Measurements from ENCODE around the gene GPRASP1. TPM values are rescaled to one million over a fixed set of nuclear protein-coding genes. Genes with fewer than 3 reads are reported as not detected.

Gene GPRASP1
- polyA plus RNA-seq, 1 donor, result 18.2 TPM

DNA sequence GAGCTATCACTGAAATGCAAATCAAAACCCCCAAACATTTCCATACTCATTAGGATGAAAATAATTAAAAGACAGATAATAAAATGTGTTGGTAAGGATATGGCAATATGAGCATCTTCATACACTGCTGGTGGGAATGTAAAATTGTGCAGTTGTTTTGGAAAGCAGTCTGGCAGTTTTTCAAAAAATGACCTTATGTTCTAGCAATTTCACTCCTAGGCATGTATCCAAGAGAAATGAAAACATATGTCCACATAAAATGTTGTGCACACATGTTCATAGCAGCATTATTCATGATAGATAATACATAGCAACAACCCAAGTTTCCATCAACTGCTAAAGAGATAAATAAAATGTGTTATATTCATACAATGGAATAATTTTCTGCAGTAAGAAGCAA is 46.2 kb downstream of the GPRASP1 start:
- DNase-seq, result no peak

Other genes starting within 250 kb of the GPRASP1 start
- gene NXF2B, start 211.5 kb upstream of the GPRASP1 start, polyA plus RNA-seq (ENCODE audit: insufficient read length), result 1.8 TPM
- gene TCP11X2, start 179.7 kb upstream of the GPRASP1 start, polyA plus RNA-seq (ENCODE audit: insufficient read length), result 2.4 TPM
- gene TMSB15A, start 134.7 kb upstream of the GPRASP1 start, polyA plus RNA-seq (ENCODE audit: insufficient read length), result 80.4 TPM
- gene ARMCX5, start 52.0 kb upstream of the GPRASP1 start, polyA plus RNA-seq (ENCODE audit: insufficient read length), result 15.9 TPM
- gene GPRASP2, start 61.0 kb downstream of the GPRASP1 start, polyA plus RNA-seq (ENCODE audit: insufficient read length), result 41.7 TPM
- gene GPRASP3, start 69.3 kb downstream of the GPRASP1 start, polyA plus RNA-seq (ENCODE audit: insufficient read length), result 20.8 TPM